Sigmoid colon (tissue), 7 donors: ENCODE results near the gene DOCK8. TPM values are rescaled to one million over a fixed set of nuclear protein-coding genes. Genes with fewer than 3 reads are reported as not detected.

ENCODE experiments used
- DNase-seq: peaks from one replicate; pipeline ENCODE4 v3.0.0-alpha.2; 2019
- H3K27ac ChIP-seq, 4 donors: fragments of 200-600 bp; sonication (generic); one replicate each; pipeline ENCODE4 v1.5.1; 2016 to 2019; ENCODE audit warnings: mild to moderate bottlenecking in 1 of 4
- H3K27me3 ChIP-seq, 3 donors: fragments of 200-600 bp; sonication (generic); one replicate each; pipeline ENCODE4 v1.5.1; 2019; ENCODE audit warnings: mild to moderate bottlenecking in 1 of 3
- H3K36me3 ChIP-seq, 4 donors: fragments of 200-600 bp; sonication (generic); one replicate each; pipeline ENCODE4 v1.5.1; 2016 to 2019
- H3K4me1 ChIP-seq, 4 donors: fragments of 200-600 bp; sonication (generic); one replicate each; pipeline ENCODE4 v1.5.1; 2017 to 2019
- H3K4me3 ChIP-seq, 4 donors: fragments of 200-600 bp; sonication (generic); one replicate each; pipeline ENCODE4 v1.5.1; 2017 to 2019; ENCODE audit warnings: mild to moderate bottlenecking in 2 of 4, moderate library complexity in 1 of 4
- H3K9me3 ChIP-seq, 4 donors: fragments of 200-600 bp in 3 of 4; sonication (generic) in 3 of 4; one replicate each; pipeline versions ENCODE4 v1.5.1 to v1.6.1; 2013 to 2019
- CTCF ChIP-seq, 4 experiments: fragments of 450-650 bp in 3 of 4; fragments of 200-600 bp in 1 of 4; IDR thresholded peaks; one replicate each; pipeline ENCODE4 v1.5.1; 2016 to 2019; ENCODE audit warnings: antibody characterized with exemption in 4 of 4, mild to moderate bottlenecking in 3 of 4, moderate library complexity in 2 of 4
- EP300 ChIP-seq, 4 donors: sonication (generic); formaldehyde crosslinking; IDR thresholded peaks; one replicate each; pipeline ENCODE4 v1.6.1; 2017; ENCODE audit warnings: antibody characterized with exemption in 4 of 4
- POLR2A ChIP-seq, 2 donors: fragments of 450-650 bp; IDR thresholded peaks; one replicate each; pipeline ENCODE4 v1.6.1; 2016; ENCODE audit warnings: antibody characterized with exemption in 2 of 2, mild to moderate bottlenecking in 2 of 2, moderate library complexity in 2 of 2
- POLR2AphosphoS5 ChIP-seq, 4 donors: sonication (generic); formaldehyde crosslinking; IDR thresholded peaks; one replicate each; pipeline ENCODE4 v1.6.1; 2017; ENCODE audit warnings: antibody characterized with exemption in 4 of 4
- WGBS, 2 donors: extraction: QIAGEN DNeasy Blood & Tissue Kit; methylation state at CpG; one replicate each; pipeline ENCODE4 v1.1.7; 2013; 5-methylcytosine and 5-hydroxymethylcytosine counted together
- intact Hi-C: fragments of 100-400 bp; cut with DNase I; formaldehyde crosslinking; loops from one replicate; pipeline ENCODE4 v1.15.1; 2023
- polyA plus RNA-seq, 3 donors: library from polyadenylated mRNA; stranded (reverse); fragments of 200-250 nt; gene quantifications; one replicate each; pipeline ENCODE4 v1.2.3, GENCODE V29; 2013
- total RNA-seq, 4 donors: library from RNA; depleted of rRNA; stranded (reverse); fragments of >200 nt; gene quantifications; one replicate each; pipeline ENCODE4 v1.1.0, GENCODE V29; 2016
- donor health status: healthy with polysubstance abuse.
- donor health status: Bipolar disorder and iron deficiency.
- donor health status: healthy.

Gene DOCK8
- total and polyA plus RNA-seq, 7 donors: 2.3 to 22.8 (median 6.4) TPM

- 92 to 93% methylated on average over 1 of the region's 1 CpG for WGBS, 2 donors
- H3K4me3 ChIP-seq: no peak overlapping the region
- no peaks in the 10 kb centered on the region for H3K4me1 ChIP-seq
- no peak for DNase-seq
- no peaks in the 10 kb centered on the region for H3K36me3 ChIP-seq
- no peaks in the 10 kb centered on the region for H3K27me3 ChIP-seq
- H3K9me3 ChIP-seq: no peaks in the 10 kb centered on the region
- no peak for TF ChIP-seq POLR2AphosphoS5 (IDR thresholded peaks at IDR 0.05)
- no peak for TF ChIP-seq CTCF (IDR thresholded peaks at IDR 0.05)
- TF ChIP-seq POLR2A (IDR thresholded peaks at IDR 0.05): no peak
- TF ChIP-seq EP300 (IDR thresholded peaks at IDR 0.05): no peak
- H3K27ac ChIP-seq: no peak overlapping the region
- intact Hi-C loops: loop anchor here (10.0 kb wide), 1 partner anchor 82 kb away; no protein-coding TSS in a partner anchor
Observed at GRCh38 chr9:462606-463005, 247.9 kb downstream of the DOCK8 start.

GRCh38 chr9:463455-464171 lies 248.9 kb downstream of the DOCK8 start:
- no peaks in the 10 kb centered on the region for H3K9me3 ChIP-seq
- H3K4me1 ChIP-seq: peaks cover 0 to 5% (median 2%) of the 10 kb centered on the region in 4 donors
- intact Hi-C loops: loop anchor here (10.0 kb wide), 1 partner anchor 81 kb away; no protein-coding TSS in a partner anchor
- TF ChIP-seq POLR2A (IDR thresholded peaks at IDR 0.05): no peak
- WGBS, 2 donors: 87 to 91% methylated on average over 8 of the region's 8 CpGs
- H3K27me3 ChIP-seq: no peaks in the 10 kb centered on the region
- no peaks in the 10 kb centered on the region for H3K36me3 ChIP-seq
- no peak for DNase-seq
- H3K27ac ChIP-seq: no peak overlapping the region
- no peak overlapping the region for H3K4me3 ChIP-seq

GRCh38 chr9:466747-467146 lies 252.1 kb downstream of the DOCK8 start:
- no peaks in the 10 kb centered on the region for H3K36me3 ChIP-seq
- H3K4me1 ChIP-seq: peaks cover 0 to 23% (median 14%) of the 10 kb centered on the region in 4 donors
- no peak for DNase-seq
- no peaks in the 10 kb centered on the region for H3K9me3 ChIP-seq
- TF ChIP-seq POLR2A (IDR thresholded peaks at IDR 0.05): no peak
- no peak for TF ChIP-seq EP300 (IDR thresholded peaks at IDR 0.05)
- no peak for TF ChIP-seq POLR2AphosphoS5 (IDR thresholded peaks at IDR 0.05)
- intact Hi-C loops: loop anchor here (10.0 kb wide), 1 partner anchor 78 kb away; no protein-coding TSS in a partner anchor
- H3K27me3 ChIP-seq: no peaks in the 10 kb centered on the region
- no peak overlapping the region for H3K27ac ChIP-seq
- WGBS, 2 donors: 86 to 87% methylated on average over 1 of the region's 1 CpG
- H3K4me3 ChIP-seq: no peak overlapping the region

- Histone ChIP-seq H3K4me1 (peaks cover 0 to 23% (median 14%) of the 10 kb centered on the region in 4 donors), H3K27me3 (no peaks in the 10 kb centered on the region), H3K4me3 (peak overlapping the region in 3 of 4 donors; percentile 61 to 67 (median 66)), H3K36me3 (no peaks in the 10 kb centered on the region), H3K27ac (peak overlapping the region in 3 of 4 donors; percentile 76 to 86 (median 79)), H3K9me3 (no peaks in the 10 kb centered on the region)
- no peak for TF ChIP-seq EP300 (IDR thresholded peaks at IDR 0.05)
- no peak for TF ChIP-seq POLR2A (IDR thresholded peaks at IDR 0.05)
- TF ChIP-seq CTCF (IDR thresholded peaks at IDR 0.05): no peak
- 3 to 19% methylated on average over 8 of the region's 8 CpGs for WGBS, 2 donors
- DNase-seq: no peak
- intact Hi-C loops: loop anchor here (10.0 kb wide), 1 partner anchor 76 kb away; no protein-coding TSS in a partner anchor
Observed at GRCh38 chr9:468766-469426, 254.2 kb downstream of the DOCK8 start.

- peak overlapping the region; percentile 75 to 86 (median 78) for H3K27ac ChIP-seq
- DNase-seq: peak; percentile 92
- WGBS, 2 donors: 1% methylated on average over 49 of the region's 49 CpGs
- H3K36me3 ChIP-seq: no peaks in the 10 kb centered on the region
- TF ChIP-seq POLR2AphosphoS5 (IDR thresholded peaks at IDR 0.05): peak in 3 of 4 donors; percentile 32 to 76 (median 68)
- TF ChIP-seq EP300 (IDR thresholded peaks at IDR 0.05): no peak
- no peak for TF ChIP-seq CTCF (IDR thresholded peaks at IDR 0.05)
- peak in 1 of 2 donors; percentile 27 for TF ChIP-seq POLR2A (IDR thresholded peaks at IDR 0.05)
- H3K27me3 ChIP-seq: no peaks in the 10 kb centered on the region
- intact Hi-C loops: loop anchor here (1.0 to 10.0 kb wide), 3 partner anchors 34 to 295 kb away; partner anchors contain the start of gene KANK1
- H3K9me3 ChIP-seq: no peaks in the 10 kb centered on the region
- peaks cover 0 to 23% (median 14%) of the 10 kb centered on the region in 4 donors for H3K4me1 ChIP-seq
- H3K4me3 ChIP-seq: peak overlapping the region; percentile 46 to 67 (median 64)
Observed at GRCh38 chr9:469672-470551, 255.2 kb downstream of the DOCK8 start.
